Fibroblast of skin of left quadriceps (primary cell): Measurements from ENCODE around the gene TBX4.
"Not testable (repeated sequence)": the region's sequence is repeated elsewhere in the genome, so short reads cannot be mapped to it uniquely, and the experiment has no call there.

ENCODE experiments used
- DNase-seq, 2 experiments: peaks; one replicate each; pipeline ENCODE4 v3.0.0-alpha.2; 2013; ENCODE audit warnings: low read depth in 2 of 2

TBX4 gene

GRCh38 chr17:61429274-61429673, 22.9 kb upstream of the TBX4 start:
- no peak for DNase-seq

GRCh38 chr17:61429831-61430230, 22.4 kb upstream of the TBX4 start:
- not testable (repeated sequence) for DNase-seq

GRCh38 chr17:61431594-61432311, 20.5 kb upstream of the TBX4 start:
- DNase-seq: peak in 1 of 2 experiments; percentile 20

- no peak for DNase-seq
These were observed 15.9 kb upstream of the TBX4 start for GRCh38 chr17:61436273-61436672.

- no peak for DNase-seq
These were observed 15.1 kb upstream of the TBX4 start for GRCh38 chr17:61436995-61437704.

- DNase-seq: no peak
These were observed 11.5 kb upstream of the TBX4 start for GRCh38 chr17:61440697-61441096.

GRCh38 chr17:61441507-61441906, 10.7 kb upstream of the TBX4 start:
- DNase-seq: not testable (repeated sequence)

- DNase-seq: no peak
These were observed 10.0 kb upstream of the TBX4 start for GRCh38 chr17:61442136-61442775.

- DNase-seq: no peak
These were observed 9.2 kb upstream of the TBX4 start for GRCh38 chr17:61442878-61443474.

GRCh38 chr17:61443475-61443882, 8.7 kb upstream of the TBX4 start:
- DNase-seq: no peak

- DNase-seq: no peak
These were observed 8.1 kb upstream of the TBX4 start for GRCh38 chr17:61444075-61444474.

- DNase-seq: no peak
These were observed 7.4 kb upstream of the TBX4 start for GRCh38 chr17:61444831-61445230.

- DNase-seq: no peak
These were observed 4.9 kb upstream of the TBX4 start for GRCh38 chr17:61447358-61447757.

GRCh38 chr17:61448042-61448441, 4.2 kb upstream of the TBX4 start:
- DNase-seq: no peak

- DNase-seq: not testable (repeated sequence)
These were observed 3.1 kb upstream of the TBX4 start for GRCh38 chr17:61449140-61449539.

- DNase-seq: no peak
These were observed 2.2 kb upstream of the TBX4 start for GRCh38 chr17:61449707-61450640.

- DNase-seq: no peak
These were observed 1.3 kb upstream of the TBX4 start for GRCh38 chr17:61450641-61451537.

GRCh38 chr17:61451538-61452300, 503 bp upstream of the TBX4 start:
- DNase-seq: no peak

GRCh38 chr17:61453566-61454380, 1.6 kb downstream of the TBX4 start:
- DNase-seq: no peak
